RWPE2 (cell line): ENCODE results near the gene RABGGTB.
"Not testable (repeated sequence)": the region's sequence is repeated elsewhere in the genome, so short reads cannot be mapped to it uniquely, and the experiment has no call there.

ENCODE experiments used
- ATAC-seq: fragments of 200-7000 bp; cut with Tn5 transposase; 3 replicates; pipeline ENCODE4 v1.9.1; 2021; ENCODE audit warnings: low read depth
- DNase-seq: peaks from one replicate; pipeline ENCODE4 v3.0.0-alpha.2; 2020; ENCODE audit warnings: low spot score
- H3K27ac ChIP-seq: fragments of 450-650 bp; 2 replicates; pipeline ENCODE4 v1.5.1; 2017; ENCODE audit warnings: mild to moderate bottlenecking; ENCODE audit not compliant: poor library complexity, severe bottlenecking
- H3K27me3 ChIP-seq: fragments of 250-450 bp; sonication (Bioruptor Pico); 2 replicates; pipeline ENCODE4 v1.5.1; 2021; ENCODE audit warnings: mild to moderate bottlenecking, moderate library complexity; ENCODE audit not compliant: insufficient read depth, poor library complexity, severe bottlenecking
- H3K36me3 ChIP-seq: fragments of 250-450 bp; sonication (Bioruptor Pico); 2 replicates; pipeline ENCODE4 v1.5.1; 2020; ENCODE audit warnings: low read depth, mild to moderate bottlenecking, moderate library complexity
- H3K4me1 ChIP-seq: fragments of 250-450 bp; sonication (Bioruptor Pico); 2 replicates; pipeline ENCODE4 v1.5.1; 2021; ENCODE audit warnings: mild to moderate bottlenecking, moderate library complexity; ENCODE audit not compliant: insufficient read depth, poor library complexity, severe bottlenecking
- H3K4me3 ChIP-seq: fragments of 250-450 bp; sonication (Bioruptor Pico); 2 replicates; pipeline ENCODE4 v1.5.1; 2021; ENCODE audit warnings: mild to moderate bottlenecking, moderate library complexity; ENCODE audit not compliant: severe bottlenecking
- H3K9me3 ChIP-seq: fragments of 250-450 bp; sonication (Bioruptor Pico); 2 replicates; pipeline ENCODE4 v1.5.1; 2021; ENCODE audit warnings: mild to moderate bottlenecking, moderate library complexity; ENCODE audit not compliant: severe bottlenecking
- CTCF ChIP-seq: fragments of 450-650 bp; IDR thresholded peaks from one replicate; pipeline ENCODE4 v1.5.1; 2017; ENCODE audit warnings: mild to moderate bottlenecking, moderate library complexity; ENCODE audit not compliant: poor library complexity, severe bottlenecking

RABGGTB gene

DNA sequence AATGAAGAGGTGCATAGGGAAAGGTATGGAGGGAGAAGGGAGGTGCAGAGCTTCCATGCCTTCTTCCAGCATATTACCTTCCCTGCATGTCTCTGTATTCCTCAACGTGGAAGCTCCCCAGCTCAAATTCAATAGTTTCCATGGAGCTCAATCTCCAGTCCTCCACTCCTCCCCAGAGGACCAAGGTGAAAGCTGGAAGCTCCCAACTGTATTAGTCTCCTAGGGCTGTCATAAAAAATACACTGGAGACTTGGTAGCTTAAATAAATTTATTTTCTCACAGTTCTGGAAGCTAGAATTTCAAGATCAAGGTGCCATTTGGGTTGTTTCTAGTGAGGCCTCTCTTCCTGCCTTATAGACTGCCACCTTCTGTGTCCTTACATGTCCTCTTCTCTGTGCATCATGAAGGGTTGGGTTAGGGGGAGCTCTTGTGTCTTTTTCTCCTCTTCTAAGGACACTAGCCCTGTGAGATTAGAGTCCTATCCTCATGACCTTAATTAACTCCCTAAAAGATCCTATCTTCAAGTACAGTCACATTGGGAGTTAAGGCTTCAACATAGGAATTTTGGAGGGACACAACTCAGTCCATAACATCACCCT, 21.9 kb upstream of the RABGGTB start:
- H3K4me3 ChIP-seq: no peak overlapping the region

DNA sequence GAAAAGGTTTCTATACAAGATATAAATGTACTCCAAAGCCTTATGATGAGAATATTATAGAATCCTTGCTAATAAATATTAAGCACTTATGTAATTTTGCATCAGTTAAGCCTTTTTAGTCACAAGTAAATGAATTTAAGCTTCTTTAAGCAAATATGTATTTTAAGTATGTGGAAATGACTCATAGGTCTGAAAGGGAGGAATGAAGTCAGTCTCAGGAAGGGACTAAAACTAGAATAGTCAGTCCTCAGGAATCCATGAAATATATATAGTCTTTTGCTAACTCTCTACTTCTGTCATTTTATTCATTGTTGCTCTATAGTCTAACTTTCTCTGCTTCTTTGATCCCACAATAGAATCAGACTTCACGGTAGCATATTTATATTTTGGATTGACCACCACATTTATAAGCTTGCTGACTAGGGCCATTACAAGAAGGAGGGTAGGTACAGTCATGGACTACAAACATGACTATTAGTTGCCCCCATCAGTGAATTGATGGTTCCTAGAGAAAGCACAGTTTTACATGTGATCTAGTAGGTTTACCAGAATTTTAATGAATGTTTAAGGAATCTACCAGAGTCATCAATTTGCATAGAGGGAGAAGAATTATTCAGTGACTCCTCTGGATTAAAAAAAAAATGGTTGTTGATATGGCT, 20.2 kb upstream of the RABGGTB start:
- Histone ChIP-seq H3K4me1 (peaks cover 20% of the 10 kb centered on the region), H3K27ac (peak overlapping the region; percentile 86), H3K27me3 (no peaks in the 10 kb centered on the region), H3K4me3 (no peak overlapping the region), H3K9me3 (no peaks in the 10 kb centered on the region), H3K36me3 (peaks cover 18% of the 10 kb centered on the region)
- peak; percentile 95 for ATAC-seq
- TF ChIP-seq CTCF: no peak
- no peak for DNase-seq

More for the DNA sequence above, 21.9 kb upstream of the RABGGTB start:
- peaks cover 18% of the 10 kb centered on the region for H3K36me3 ChIP-seq
- DNase-seq (no peak), ATAC-seq (no peak)
- no peaks in the 10 kb centered on the region for H3K27me3 ChIP-seq
- no peaks in the 10 kb centered on the region for H3K9me3 ChIP-seq
- H3K4me1 ChIP-seq: peaks cover 20% of the 10 kb centered on the region
- peak overlapping the region; percentile 86 for H3K27ac ChIP-seq
- no peak for TF ChIP-seq CTCF

- H3K27me3 ChIP-seq: no peaks in the 10 kb centered on the region
- H3K4me3 ChIP-seq: no peak overlapping the region
- H3K4me1 ChIP-seq: peaks cover 20% of the 10 kb centered on the region
- H3K36me3 ChIP-seq: peaks cover 4% of the 10 kb centered on the region; the same call in 1 of the 2 replicates
- peak overlapping the region; percentile 18 for H3K27ac ChIP-seq
- no peak for TF ChIP-seq CTCF
- ATAC-seq (peak; percentile 19; the same call in 1 of the 3 replicates), DNase-seq (no peak)
- no peaks in the 10 kb centered on the region for H3K9me3 ChIP-seq
Observed at GRCh38 chr1:75768016-75768415, 18.0 kb upstream of the RABGGTB start.

- no peaks in the 10 kb centered on the region for H3K36me3 ChIP-seq
- TF ChIP-seq CTCF: no peak
- no peak for DNase-seq
- no peaks in the 10 kb centered on the region for H3K9me3 ChIP-seq
- H3K27ac ChIP-seq: no peak overlapping the region
- H3K27me3 ChIP-seq: no peaks in the 10 kb centered on the region
- H3K4me1 ChIP-seq: peaks cover 14% of the 10 kb centered on the region
- no peak for ATAC-seq
- H3K4me3 ChIP-seq: no peak overlapping the region
Observed at GRCh38 chr1:75770761-75771160, 15.3 kb upstream of the RABGGTB start.

DNA sequence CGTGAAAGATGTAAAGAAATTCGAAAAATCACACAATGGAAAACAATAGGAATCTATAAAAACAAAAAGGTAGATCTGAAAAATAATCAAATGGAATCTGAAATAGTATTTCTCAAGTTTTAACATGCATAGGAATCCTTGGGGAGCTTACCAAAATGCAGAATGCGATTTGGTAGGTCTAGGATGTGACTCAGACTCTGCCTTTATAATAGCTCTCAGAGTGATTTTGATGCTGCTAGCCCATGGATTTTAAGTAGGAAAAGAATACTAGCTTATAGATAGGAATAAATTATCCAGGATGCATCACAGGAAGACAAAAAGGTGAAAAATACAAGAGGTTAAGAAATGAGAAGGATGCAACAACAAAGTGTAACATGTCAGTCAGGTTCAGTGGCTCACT, 14.1 kb upstream of the RABGGTB start:
- DNase-seq (no peak), ATAC-seq (no peak)
- TF ChIP-seq CTCF: no peak
- no peaks in the 10 kb centered on the region for H3K27me3 ChIP-seq
- H3K36me3 ChIP-seq: no peaks in the 10 kb centered on the region
- peaks cover 10% of the 10 kb centered on the region for H3K4me1 ChIP-seq
- H3K4me3 ChIP-seq: no peak overlapping the region
- no peaks in the 10 kb centered on the region for H3K9me3 ChIP-seq
- no peak overlapping the region for H3K27ac ChIP-seq

DNA sequence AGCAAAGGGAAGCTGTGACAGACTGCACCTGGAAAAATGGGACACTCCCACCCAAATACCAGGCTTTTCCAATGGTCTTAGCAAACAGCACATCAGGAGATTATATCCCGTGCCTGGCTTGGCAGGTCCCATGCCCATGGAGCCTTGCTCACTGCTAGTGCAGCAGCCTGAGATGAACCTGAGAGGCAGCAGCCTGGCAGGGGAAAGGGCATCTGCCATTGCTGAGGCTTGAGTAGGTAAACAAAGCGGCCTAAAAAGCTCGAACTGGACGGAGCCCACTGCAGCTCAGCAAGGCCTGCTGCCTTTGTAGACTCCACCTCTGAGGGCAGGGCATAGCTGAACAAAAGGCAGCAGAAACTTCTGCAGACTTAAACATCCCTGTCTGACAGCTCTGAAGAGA, 8.2 kb upstream of the RABGGTB start:
- H3K9me3 ChIP-seq, H3K36me3 ChIP-seq, ATAC-seq, DNase-seq, H3K27ac ChIP-seq, H3K4me1 ChIP-seq, H3K4me3 ChIP-seq, H3K27me3 ChIP-seq: not testable (repeated sequence)

- DNase-seq, H3K27me3 ChIP-seq, H3K4me1 ChIP-seq, ATAC-seq, H3K27ac ChIP-seq, H3K9me3 ChIP-seq, H3K4me3 ChIP-seq, H3K36me3 ChIP-seq: not testable (repeated sequence)
Observed at GRCh38 chr1:75778694-75779093, 7.4 kb upstream of the RABGGTB start.
